Endodermal cell (in vitro differentiated cells): ENCODE data around the gene FHIP2A. TPM values are rescaled to one million over a fixed set of nuclear protein-coding genes. Genes with fewer than 3 reads are reported as not detected.

Experiments
- DNase-seq: peaks from one replicate; pipeline ENCODE4 v3.0.0-alpha.2; 2017
- H3K27ac ChIP-seq: 2 replicates; pipeline ENCODE4 v1.5.1; 2013; ENCODE audit warnings: mild to moderate bottlenecking, low read depth, low read length, moderate library complexity
- H3K27me3 ChIP-seq: 2 replicates; pipeline ENCODE4 v1.6.1; 2013; ENCODE audit warnings: mild to moderate bottlenecking, low read length, moderate library complexity; ENCODE audit not compliant: insufficient read depth, control insufficient read depth, poor library complexity, severe bottlenecking
- H3K36me3 ChIP-seq: 2 replicates; pipeline ENCODE4 v1.7.0; 2013; ENCODE audit warnings: mild to moderate bottlenecking, low read length, moderate library complexity; ENCODE audit not compliant: control insufficient read depth, insufficient read depth
- H3K4me1 ChIP-seq: one replicate; pipeline ENCODE4 v1.7.0; 2013; ENCODE audit warnings: low read length; ENCODE audit not compliant: control insufficient read depth, insufficient read depth
- H3K4me3 ChIP-seq: 2 replicates; pipeline ENCODE4 v1.5.1; 2013; ENCODE audit warnings: mild to moderate bottlenecking, low read length, moderate library complexity
- H3K9ac ChIP-seq: 2 replicates; pipeline ENCODE4 v1.6.1; 2013; ENCODE audit warnings: mild to moderate bottlenecking, low read length, moderate library complexity; ENCODE audit not compliant: poor library complexity, severe bottlenecking; ENCODE audit errors: extremely low read depth
- H3K9me3 ChIP-seq: 2 replicates; pipeline ENCODE4 v1.6.1; 2013; ENCODE audit warnings: mild to moderate bottlenecking, low read length, moderate library complexity; ENCODE audit not compliant: control insufficient read depth
- H3K27ac Mint-ChIP-seq: 2 replicates; pipeline ENCODE4 v1.8.0; 2020; ENCODE audit warnings: mixed read lengths
- H3K27me3 Mint-ChIP-seq: 2 replicates; pipeline ENCODE4 v1.8.0; 2021; ENCODE audit warnings: mild to moderate bottlenecking, mixed read lengths; ENCODE audit not compliant: insufficient read depth
- H3K36me3 Mint-ChIP-seq: 2 replicates; pipeline ENCODE4 v1.8.0; 2020; ENCODE audit warnings: low read depth, mixed read lengths
- H3K4me1 Mint-ChIP-seq: 2 replicates; pipeline ENCODE4 v1.8.0; 2020; ENCODE audit warnings: mixed read lengths
- H3K4me3 Mint-ChIP-seq: 2 replicates; pipeline ENCODE4 v1.8.0; 2020; ENCODE audit warnings: mild to moderate bottlenecking, moderate library complexity, mixed read lengths
- H3K9me3 Mint-ChIP-seq: 2 replicates; pipeline ENCODE4 v1.8.0; 2020; ENCODE audit warnings: mild to moderate bottlenecking, mixed read lengths
- CTCF ChIP-seq: fragments of 200-600 bp; sonication (generic); conservative IDR thresholded peaks from 2 replicates; pipeline ENCODE4 v1.5.0; 2021; ENCODE audit warnings: antibody characterized with exemption, mild to moderate bottlenecking
- WGBS, 2 experiments: methylation state at CpG; one replicate each; pipeline versions ENCODE4 v1.1.5 to v1.1.7; 2013; ENCODE audit warnings: missing lambda C conversion rate in 2 of 2, mixed read lengths in 1 of 2; ENCODE audit not compliant: insufficient coverage in 1 of 2, insufficient read length in 1 of 2; 5-methylcytosine and 5-hydroxymethylcytosine counted together
- total RNA-seq, 2 donors: library from RNA; stranded (reverse); fragmentation: NEBNext Ultra II Directional in 1 of 2; extraction: Animal tissue kit (Norgen Biotek cat#: 25700) in 1 of 2; gene quantifications; 2 replicates in 1 of 2; 3 replicates in 1 of 2; pipeline ENCODE4 v1.2.1, GENCODE V29; 2021

Gene FHIP2A
- total RNA-seq, 2 donors from 2014 or later: 24.4 to 28.8 TPM

DNA sequence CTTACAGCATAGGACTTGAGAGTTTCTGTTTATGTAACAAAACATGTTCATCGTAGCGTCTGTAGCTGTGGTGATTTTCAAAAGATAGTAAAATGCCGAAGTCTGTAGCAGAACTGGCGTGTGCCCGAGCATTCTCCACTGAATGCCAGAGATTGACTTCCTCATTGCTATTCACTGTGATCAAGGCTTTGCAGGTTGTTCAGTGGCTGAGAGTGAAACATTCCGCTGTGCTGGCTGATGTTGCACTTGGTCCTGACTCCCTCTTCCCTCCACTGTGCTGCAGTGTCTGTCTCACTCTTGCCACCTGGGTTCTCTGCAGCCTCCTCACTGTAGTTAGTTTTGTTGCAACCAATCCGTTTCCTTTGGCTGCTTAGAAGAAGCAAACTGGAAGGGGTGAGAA is 37.6 kb downstream of the FHIP2A start:
- no peak overlapping the region for H3K27ac ChIP-seq
- Mint-ChIP-seq H3K27ac (no peak overlapping the region), H3K36me3 (peaks cover 54% of the 10 kb centered on the region), H3K4me3 (no peak overlapping the region), H3K27me3 (no peaks in the 10 kb centered on the region), H3K4me1 (no peaks in the 10 kb centered on the region), H3K9me3 (no peaks in the 10 kb centered on the region)
- 93 to 95% methylated on average over 5 to 7 of the region's 7 CpGs for WGBS, 2 experiments
- no peaks in the 10 kb centered on the region for H3K9me3 ChIP-seq
- no peak for TF ChIP-seq CTCF
- no peak overlapping the region for H3K9ac ChIP-seq
- DNase-seq: peak; percentile 48
- H3K36me3 ChIP-seq: peaks cover 89% of the 10 kb centered on the region
- H3K4me1 ChIP-seq: no peaks in the 10 kb centered on the region
- H3K27me3 ChIP-seq: no peaks in the 10 kb centered on the region
- no peak overlapping the region for H3K4me3 ChIP-seq

DNA sequence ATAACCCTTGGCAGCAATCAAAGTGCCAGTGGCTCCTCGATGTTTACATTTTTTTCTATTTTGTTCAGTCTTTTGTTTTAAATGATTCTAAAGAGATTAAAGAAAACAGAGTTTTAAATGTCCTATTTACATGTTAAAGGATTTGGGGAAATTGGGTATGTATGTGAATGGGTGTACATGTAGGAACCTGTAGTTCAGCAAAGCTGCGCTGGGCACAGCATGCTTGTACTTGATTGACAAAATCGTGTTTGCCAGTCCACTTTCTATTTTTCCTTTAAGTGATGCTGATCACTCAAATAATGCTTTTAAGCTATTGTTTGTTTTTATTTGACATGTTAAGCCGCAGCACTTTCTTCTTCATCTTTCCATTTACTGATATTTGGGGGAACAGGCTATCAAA is 40.9 kb downstream of the FHIP2A start:
- Mint-ChIP-seq H3K27me3 (no peaks in the 10 kb centered on the region), H3K27ac (no peak overlapping the region), H3K9me3 (no peaks in the 10 kb centered on the region), H3K4me3 (no peak overlapping the region), H3K4me1 (no peaks in the 10 kb centered on the region), H3K36me3 (peaks cover 46% of the 10 kb centered on the region)
- H3K27me3 ChIP-seq: no peaks in the 10 kb centered on the region
- H3K36me3 ChIP-seq: peaks cover 70% of the 10 kb centered on the region
- H3K27ac ChIP-seq: no peak overlapping the region
- no peaks in the 10 kb centered on the region for H3K9me3 ChIP-seq
- TF ChIP-seq CTCF: no peak
- WGBS, 2 experiments: 96 to 100% methylated on average over 1 to 4 of the region's 4 CpGs
- DNase-seq: no peak
- no peak overlapping the region for H3K9ac ChIP-seq
- H3K4me1 ChIP-seq: no peaks in the 10 kb centered on the region
- no peak overlapping the region for H3K4me3 ChIP-seq

GRCh38 chr10:114867365-114867764 is 45.8 kb downstream of the FHIP2A start:
- no peak overlapping the region for H3K27ac ChIP-seq
- Mint-ChIP-seq H3K27ac (no peak overlapping the region), H3K4me1 (no peaks in the 10 kb centered on the region), H3K9me3 (no peaks in the 10 kb centered on the region), H3K27me3 (no peaks in the 10 kb centered on the region), H3K4me3 (no peak overlapping the region), H3K36me3 (peaks cover 21% of the 10 kb centered on the region)
- no peak overlapping the region for H3K9ac ChIP-seq
- DNase-seq: no peak
- no peak for TF ChIP-seq CTCF
- no peaks in the 10 kb centered on the region for H3K27me3 ChIP-seq
- H3K9me3 ChIP-seq: no peaks in the 10 kb centered on the region
- no peaks in the 10 kb centered on the region for H3K4me1 ChIP-seq
- no peak overlapping the region for H3K4me3 ChIP-seq
- peaks cover 28% of the 10 kb centered on the region for H3K36me3 ChIP-seq
- 67 to 91% methylated on average over 1 to 2 of the region's 2 CpGs for WGBS, 2 experiments
